HepG2 (cell line): ENCODE data around the gene TACC2.

Experiments used
- POLR2A ChIP-seq, 2 experiments: IDR thresholded peaks; 2 replicates each; pipeline ENCODE4 v1.6.1; 2011; ENCODE audit warnings: low read depth in 2 of 2, low read length in 2 of 2, mild to moderate bottlenecking in 1 of 2, moderate library complexity in 1 of 2; ENCODE audit not compliant: insufficient read depth in 1 of 2
- SP2 ChIP-seq: sonication (generic); formaldehyde crosslinking; IDR thresholded peaks from 2 replicates; pipeline ENCODE4 v1.5.1; 2020; ENCODE audit warnings: mild to moderate bottlenecking, missing genetic modification reagents

DNA sequence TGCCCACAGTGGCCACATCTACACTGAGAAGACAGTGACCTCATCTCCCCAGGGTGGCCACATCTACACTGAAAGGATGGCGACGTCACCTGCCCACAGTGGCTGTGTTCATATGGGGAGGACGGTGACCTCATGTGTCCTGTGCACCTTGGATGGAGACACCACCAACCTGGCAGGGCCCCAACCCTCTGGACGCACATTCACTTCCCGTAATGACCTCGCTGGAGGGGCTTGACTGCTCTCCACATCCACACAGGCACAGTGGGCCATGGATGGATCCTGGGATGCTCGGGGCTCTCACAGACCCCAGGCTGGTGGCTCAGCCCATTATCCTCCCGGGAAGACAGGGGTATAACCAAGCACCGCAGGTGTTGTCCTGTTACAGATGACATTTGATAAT, 212.4 kb downstream of the TACC2 start:
- TF ChIP-seq POLR2A (IDR thresholded peaks at IDR 0.05; ENCODE audit: insufficient read depth in 1 of 2, low read depth in 2 of 2, low read length in 2 of 2) (no peak), SP2 (CRISPR knock-in tag) (no peak)
